Fibroblast of skin of right biceps (primary cell): ENCODE measurements around the gene OR8S1.

ENCODE experiments used
- DNase-seq: peaks from one replicate; pipeline ENCODE4 v3.0.0-alpha.2; 2013

Gene OR8S1

GRCh38 chr12:48557919-48558318 lies 32.5 kb downstream of the OR8S1 start:
- DNase-seq: no peak

- no peak for DNase-seq
Measured at GRCh38 chr12:48567731-48568130, 42.3 kb downstream of the OR8S1 start.

DNA sequence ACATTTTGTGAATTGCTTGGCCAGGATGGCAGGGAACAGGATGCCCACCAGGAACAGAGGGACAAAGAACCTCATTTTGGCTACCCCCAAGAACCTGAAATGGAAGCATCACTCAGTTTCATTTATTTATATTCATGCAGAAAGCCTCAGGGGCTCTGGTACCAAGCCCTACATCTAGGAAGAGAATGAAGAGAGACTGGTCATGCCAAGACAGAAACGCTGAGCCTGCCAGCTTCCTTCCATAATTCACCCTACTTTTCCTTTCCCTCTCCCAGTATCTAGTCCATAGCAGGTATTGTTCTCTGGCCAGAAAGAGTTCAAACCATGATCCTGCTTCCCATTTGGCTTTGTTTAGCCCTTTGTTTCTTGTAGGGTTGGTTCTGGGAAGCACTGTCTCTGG lies 44.5 kb downstream of the OR8S1 start, which contains the start of gene LALBA:
LALBA (minus strand) TSS at position 101 of the 400 bp plus-strand sequence; CDS start at position 75, 26 bp downstream.
- no peak for DNase-seq

DNA sequence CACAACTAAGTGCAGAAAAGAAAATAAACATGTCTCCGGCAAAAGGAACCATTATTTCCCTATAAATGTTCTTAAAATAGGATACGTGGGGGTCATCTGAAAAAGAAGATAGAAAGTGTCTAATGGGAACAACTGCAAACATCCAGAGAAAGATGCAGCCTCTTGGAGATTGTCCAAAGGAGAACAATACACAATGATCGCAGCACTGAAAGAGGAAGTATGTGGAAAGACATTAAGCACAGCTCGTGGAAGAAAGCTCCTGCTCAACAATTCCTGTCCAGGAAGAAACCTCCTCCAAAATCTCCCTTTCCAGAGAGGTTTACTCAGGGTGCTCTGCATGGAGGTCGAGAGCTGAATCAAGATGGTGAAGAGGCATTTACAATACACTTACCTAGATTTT lies 46.9 kb downstream of the OR8S1 start:
- no peak for DNase-seq
